SW480 (cell line): ENCODE data around the gene HVCN1.
"Not testable (repeated sequence)": the region's sequence is repeated elsewhere in the genome, so short reads cannot be mapped to it uniquely, and the experiment has no call there.

Experiments used
- DNase-seq: peaks from one replicate; pipeline ENCODE4 v3.0.0-alpha.2; 2016; ENCODE audit warnings: low spot score

Gene HVCN1, protein sequence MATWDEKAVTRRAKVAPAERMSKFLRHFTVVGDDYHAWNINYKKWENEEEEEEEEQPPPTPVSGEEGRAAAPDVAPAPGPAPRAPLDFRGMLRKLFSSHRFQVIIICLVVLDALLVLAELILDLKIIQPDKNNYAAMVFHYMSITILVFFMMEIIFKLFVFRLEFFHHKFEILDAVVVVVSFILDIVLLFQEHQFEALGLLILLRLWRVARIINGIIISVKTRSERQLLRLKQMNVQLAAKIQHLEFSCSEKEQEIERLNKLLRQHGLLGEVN

GRCh38 chr12:110688446-110689280, at the start of gene HVCN1:
HVCN1 (minus strand) TSS chr12:110689115; CDS start chr12:110683245, 5,870 bp downstream.
- DNase-seq = no peak

DNA sequence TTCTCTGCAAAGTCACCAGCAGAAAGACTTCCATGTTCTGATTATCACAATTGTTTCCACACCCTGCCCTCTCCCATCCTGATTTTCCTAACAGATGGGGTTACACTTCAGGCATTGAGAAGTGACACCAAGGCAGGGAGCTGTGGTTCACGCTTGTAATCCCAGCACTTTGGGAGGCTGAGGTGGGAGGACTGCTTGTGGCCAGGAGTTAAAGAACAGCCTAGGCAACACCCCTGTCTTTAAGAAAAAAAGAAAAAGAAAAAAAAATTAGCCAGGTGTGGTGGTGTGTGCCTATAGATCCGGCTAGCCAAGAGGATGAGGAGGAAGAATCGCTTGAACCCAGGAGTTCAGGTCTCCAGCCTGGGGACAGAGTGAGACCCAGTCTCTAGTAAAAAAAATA, 48.6 kb upstream of the HVCN1 start:
- DNase-seq = no peak

- DNase-seq = not testable (repeated sequence)
These were observed 48.1 kb upstream of the HVCN1 start for GRCh38 chr12:110737016-110737415.

DNA sequence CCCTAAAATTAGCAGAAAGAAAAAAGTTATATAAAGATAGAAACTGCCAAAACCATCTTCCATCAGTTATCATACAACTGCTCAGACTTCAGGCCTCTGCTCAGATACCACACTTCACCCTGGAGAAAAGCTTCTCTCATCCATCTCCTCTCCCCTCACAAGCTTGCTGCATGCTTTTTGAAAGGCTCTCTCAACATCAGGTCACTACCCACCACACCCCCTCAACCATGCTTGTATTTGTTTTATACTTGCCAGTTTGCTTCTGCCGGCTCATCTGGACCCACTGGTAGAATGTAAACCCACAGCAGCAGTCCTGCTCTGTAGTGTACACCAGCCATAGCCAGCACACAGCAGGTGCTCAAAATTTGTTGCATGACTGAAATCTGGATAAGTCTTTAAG, 45.0 kb upstream of the HVCN1 start:
- DNase-seq = no peak

GRCh38 chr12:110733089-110733715, 44.3 kb upstream of the HVCN1 start:
- DNase-seq = no peak

DNA sequence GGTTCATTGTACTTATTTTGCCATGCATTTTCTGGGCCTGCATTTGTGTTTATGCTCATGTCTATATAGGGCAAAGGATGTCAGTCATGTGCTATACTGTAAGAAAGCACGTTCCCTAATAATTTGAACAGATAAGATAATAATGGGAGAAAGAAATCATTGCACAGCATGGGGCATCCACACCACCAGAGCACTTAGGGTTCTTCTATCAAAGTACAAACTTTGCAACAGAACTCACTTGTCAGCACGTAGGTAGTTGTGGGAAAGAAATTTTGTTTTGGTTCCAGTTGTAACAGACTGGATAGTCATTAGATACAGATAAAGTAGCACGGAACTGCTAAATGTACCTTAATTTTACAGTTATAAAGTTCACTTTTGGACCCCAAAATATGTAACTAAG, 43.7 kb upstream of the HVCN1 start:
- no peak for DNase-seq

DNA sequence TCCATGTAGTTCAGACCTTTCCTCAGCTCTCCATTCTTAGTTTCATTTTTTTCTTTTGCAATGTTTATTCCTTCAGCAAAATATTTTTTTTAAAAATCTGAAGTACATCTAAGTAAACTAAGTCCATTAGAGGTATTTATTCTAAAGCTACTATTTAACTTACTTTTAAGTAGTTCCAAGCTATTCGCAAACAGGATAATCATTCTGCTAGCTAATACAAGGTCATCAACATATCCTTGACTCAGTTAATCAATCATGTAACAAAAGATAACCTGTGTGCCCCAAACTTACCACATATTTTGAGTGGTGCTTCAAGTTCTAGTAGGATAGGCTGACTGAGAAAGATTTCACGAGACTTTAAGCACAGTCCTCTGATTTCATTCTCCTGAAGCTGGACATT, 42.6 kb upstream of the HVCN1 start:
- DNase-seq = no peak

DNA sequence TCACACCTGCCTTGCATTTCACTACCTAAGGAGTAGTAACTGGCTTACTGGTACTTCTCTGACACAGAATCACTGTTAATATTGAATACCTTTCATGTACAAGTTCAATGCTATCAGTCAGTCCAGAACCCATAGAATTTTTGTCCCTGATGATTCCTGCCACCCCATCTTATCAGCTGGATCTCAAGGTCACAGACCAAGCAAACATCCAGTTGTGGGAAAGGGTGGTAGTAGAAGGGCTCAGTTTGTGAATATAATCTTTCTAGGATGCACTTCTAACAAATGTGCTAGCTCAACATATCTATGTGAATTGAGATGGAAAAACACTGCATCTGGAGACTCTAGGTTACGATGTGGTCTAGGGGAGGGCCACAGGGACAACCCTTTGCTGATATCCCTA, 39.7 kb upstream of the HVCN1 start:
- no peak for DNase-seq

GRCh38 chr12:110726708-110727369, 37.9 kb upstream of the HVCN1 start:
- DNase-seq = no peak

DNA sequence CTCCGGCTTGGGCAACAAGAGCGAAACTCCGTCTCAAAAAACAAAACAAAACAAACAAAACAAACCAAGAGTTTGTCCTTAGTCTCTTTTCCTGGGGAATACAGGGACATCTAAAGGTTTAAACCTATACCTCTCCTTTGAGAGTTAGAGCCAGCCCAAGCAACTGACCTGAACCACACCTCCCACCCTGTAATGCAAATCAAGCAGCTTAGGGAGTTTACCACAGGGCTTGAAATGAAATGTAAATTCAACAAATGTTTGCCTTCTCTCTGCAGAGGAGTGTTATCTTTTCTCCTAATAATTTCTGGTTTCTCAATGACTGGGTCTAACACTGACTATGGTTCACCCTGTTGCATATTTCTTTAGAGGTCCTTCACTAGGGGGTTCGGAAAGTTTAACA, 37.1 kb upstream of the HVCN1 start:
- DNase-seq = no peak

DNA sequence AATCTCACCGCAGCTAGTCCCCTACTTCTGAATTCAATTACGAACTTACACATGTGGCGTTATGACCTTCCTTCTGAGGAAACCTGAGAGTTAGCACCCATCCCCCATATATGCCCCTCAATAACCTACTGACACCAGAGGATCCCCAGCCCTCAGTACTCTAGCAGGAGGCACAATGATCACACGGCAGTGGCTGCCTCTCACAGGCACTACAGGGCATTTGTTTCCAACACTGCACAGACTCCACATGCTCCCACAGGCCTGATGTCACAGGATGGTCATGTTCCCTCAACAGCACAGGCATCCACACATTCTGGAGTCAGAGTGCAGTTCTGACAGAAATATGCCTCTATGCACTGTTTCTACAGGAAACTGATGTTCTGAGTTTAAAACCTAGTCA, 36.4 kb upstream of the HVCN1 start:
- DNase-seq = no peak

- not testable (repeated sequence) for DNase-seq
These were observed 34.0 kb upstream of the HVCN1 start for GRCh38 chr12:110722892-110723291.

GRCh38 chr12:110721570-110721969, 32.7 kb upstream of the HVCN1 start:
- DNase-seq = no peak

GRCh38 chr12:110720516-110720915, 31.6 kb upstream of the HVCN1 start:
- no peak for DNase-seq

GRCh38 chr12:110718222-110718908, 29.4 kb upstream of the HVCN1 start:
- DNase-seq = no peak

- no peak for DNase-seq
These were observed 28.1 kb upstream of the HVCN1 start for GRCh38 chr12:110717037-110717436.

DNA sequence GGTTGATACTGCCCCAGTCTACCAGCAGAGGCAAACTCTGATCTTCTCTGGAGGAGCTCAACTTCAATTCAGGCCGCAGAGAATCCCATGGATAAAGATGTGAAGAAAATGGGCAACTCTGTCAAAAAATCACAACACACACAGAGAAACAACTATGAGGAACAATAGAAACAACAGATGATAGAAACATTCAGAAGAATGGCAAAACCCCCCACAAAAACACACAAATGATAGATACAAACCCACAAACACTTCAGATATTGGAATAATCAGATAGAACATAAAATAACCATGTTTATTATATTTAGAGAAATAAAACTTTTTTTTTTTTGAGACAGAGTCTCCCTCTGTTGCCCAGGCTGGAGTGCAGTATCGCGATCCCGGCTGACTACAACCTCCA, 20.0 kb upstream of the HVCN1 start:
- DNase-seq = no peak

GRCh38 chr12:110705309-110705708, 16.4 kb upstream of the HVCN1 start:
- DNase-seq = no peak

DNA sequence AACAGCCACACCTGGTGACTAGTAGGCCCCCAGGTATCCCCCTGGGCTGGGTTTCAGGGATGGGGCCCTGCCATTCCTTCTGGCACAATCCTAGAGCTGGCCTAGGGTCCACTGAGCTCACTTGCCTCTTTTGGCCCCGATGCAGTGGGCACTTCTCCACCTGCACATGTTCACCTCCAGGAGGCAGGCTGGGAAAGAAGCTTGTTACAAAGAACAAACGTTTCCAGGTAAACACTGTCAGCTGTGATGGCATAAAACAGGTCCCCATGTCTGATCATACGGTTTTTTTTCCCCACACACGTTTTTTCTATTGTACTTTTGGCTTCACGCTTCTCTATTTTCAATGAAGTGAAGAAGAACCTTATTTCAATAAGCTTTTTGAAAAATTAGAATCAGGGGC, 15.8 kb upstream of the HVCN1 start:
- no peak for DNase-seq

- DNase-seq = no peak
These were observed 15.3 kb upstream of the HVCN1 start for GRCh38 chr12:110704231-110704630.

GRCh38 chr12:110702081-110702480, 13.2 kb upstream of the HVCN1 start:
- no peak for DNase-seq
